Stomach (tissue), 4 donors: Measurements from ENCODE around the gene VAV3.
A peak's percentile ranks its signal among the peaks of the same experiment; 100 is the strongest.

Experiments used
- EP300 ChIP-seq: sonication (generic); formaldehyde crosslinking; IDR thresholded peaks from one replicate; pipeline ENCODE4 v1.6.1; 2017; ENCODE audit warnings: antibody characterized with exemption
- POLR2A ChIP-seq, 4 donors: fragments of 450-650 bp; IDR thresholded peaks; one replicate each; pipeline ENCODE4 v1.6.1; 2016; ENCODE audit warnings: antibody characterized with exemption in 4 of 4, control low read depth in 2 of 4, mild to moderate bottlenecking in 1 of 4, moderate library complexity in 1 of 4
- POLR2AphosphoS5 ChIP-seq, 3 donors: sonication (generic); formaldehyde crosslinking; IDR thresholded peaks; one replicate each; pipeline ENCODE4 v1.6.1; 2016; ENCODE audit warnings: antibody characterized with exemption in 3 of 3
- TF ChIP-seq, protein P1 (sequence below), 7 experiments: fragments of 450-650 bp in 4 of 7; fragments of 200-600 bp in 3 of 7; sonication (generic) in 3 of 7; IDR thresholded peaks; one replicate each; pipeline ENCODE4 v1.5.1; 2016 to 2019; ENCODE audit warnings: antibody characterized with exemption in 7 of 7, control low read depth in 2 of 7, mild to moderate bottlenecking in 1 of 7

DNA sequence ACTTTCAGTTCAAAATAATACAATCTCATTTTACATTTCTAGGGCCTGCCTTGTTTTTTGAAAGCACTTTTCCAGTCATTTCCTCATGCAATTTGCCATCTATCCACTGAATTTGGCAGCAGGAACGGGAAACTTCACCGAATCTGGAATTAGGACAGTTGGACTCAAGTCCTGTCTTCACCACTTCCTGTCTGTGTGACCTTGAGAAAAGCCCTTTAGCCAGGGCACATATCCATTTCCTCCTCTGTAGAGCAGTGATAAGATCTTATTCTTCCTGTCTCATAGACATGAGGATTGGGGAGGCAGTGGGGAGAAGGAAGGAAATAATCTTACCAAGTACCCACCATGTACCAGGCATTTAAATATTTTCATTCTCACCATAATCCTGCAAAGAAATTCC lies 12.0 kb downstream of the VAV3 start:
- TF ChIP-seq, protein P1, sequence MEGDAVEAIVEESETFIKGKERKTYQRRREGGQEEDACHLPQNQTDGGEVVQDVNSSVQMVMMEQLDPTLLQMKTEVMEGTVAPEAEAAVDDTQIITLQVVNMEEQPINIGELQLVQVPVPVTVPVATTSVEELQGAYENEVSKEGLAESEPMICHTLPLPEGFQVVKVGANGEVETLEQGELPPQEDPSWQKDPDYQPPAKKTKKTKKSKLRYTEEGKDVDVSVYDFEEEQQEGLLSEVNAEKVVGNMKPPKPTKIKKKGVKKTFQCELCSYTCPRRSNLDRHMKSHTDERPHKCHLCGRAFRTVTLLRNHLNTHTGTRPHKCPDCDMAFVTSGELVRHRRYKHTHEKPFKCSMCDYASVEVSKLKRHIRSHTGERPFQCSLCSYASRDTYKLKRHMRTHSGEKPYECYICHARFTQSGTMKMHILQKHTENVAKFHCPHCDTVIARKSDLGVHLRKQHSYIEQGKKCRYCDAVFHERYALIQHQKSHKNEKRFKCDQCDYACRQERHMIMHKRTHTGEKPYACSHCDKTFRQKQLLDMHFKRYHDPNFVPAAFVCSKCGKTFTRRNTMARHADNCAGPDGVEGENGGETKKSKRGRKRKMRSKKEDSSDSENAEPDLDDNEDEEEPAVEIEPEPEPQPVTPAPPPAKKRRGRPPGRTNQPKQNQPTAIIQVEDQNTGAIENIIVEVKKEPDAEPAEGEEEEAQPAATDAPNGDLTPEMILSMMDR (IDR thresholded peaks at IDR 0.05), result no peak
- TF ChIP-seq POLR2A (IDR thresholded peaks at IDR 0.05) (no peak), POLR2AphosphoS5 (IDR thresholded peaks at IDR 0.05) (peak in 1 of 3 donors; percentile 9), EP300 (no peak)
